Tibial nerve (tissue), 4 donors: ENCODE results near the gene ARFRP1. TPM values are rescaled to one million over a fixed set of nuclear protein-coding genes. Genes with fewer than 3 reads are reported as not detected.

Experiments
- DNase-seq, 2 donors: peaks; one replicate each; pipeline ENCODE4 v3.0.0-alpha.2; 2019; ENCODE audit warnings: low spot score in 2 of 2
- H3K27ac ChIP-seq, 4 donors: fragments of 200-600 bp; sonication (generic) in 3 of 4; one replicate each; pipeline ENCODE4 v1.5.1; 2017 to 2019; ENCODE audit warnings: mild to moderate bottlenecking in 1 of 4
- H3K27me3 ChIP-seq, 2 donors: fragments of 200-600 bp; sonication (generic) in 1 of 2; one replicate each; pipeline versions ENCODE4 v1.5.1 to v1.6.0; 2017 to 2019
- H3K36me3 ChIP-seq, 3 donors: fragments of 200-600 bp; sonication (generic); one replicate each; pipeline ENCODE4 v1.5.1; 2018 to 2019
- H3K4me1 ChIP-seq, 4 donors: fragments of 200-600 bp; sonication (generic) in 3 of 4; one replicate each; pipeline ENCODE4 v1.5.1; 2017 to 2019
- H3K4me3 ChIP-seq, 4 donors: fragments of 200-600 bp; sonication (generic) in 3 of 4; one replicate each; pipeline ENCODE4 v1.5.1; 2017 to 2019; ENCODE audit warnings: mild to moderate bottlenecking in 1 of 4, moderate library complexity in 1 of 4
- H3K9me3 ChIP-seq, 4 donors: fragments of 200-600 bp; sonication (generic) in 3 of 4; one replicate each; pipeline ENCODE4 v1.5.1; 2017 to 2019
- CTCF ChIP-seq, 5 experiments: fragments of 200-600 bp in 3 of 5; fragments of 450-650 bp in 2 of 5; sonication (generic) in 3 of 5; IDR thresholded peaks; one replicate each; pipeline ENCODE4 v1.5.1; 2016 to 2019; ENCODE audit warnings: antibody characterized with exemption in 5 of 5, mild to moderate bottlenecking in 3 of 5, moderate library complexity in 2 of 5
- EP300 ChIP-seq, 2 donors: sonication (generic); formaldehyde crosslinking; IDR thresholded peaks; one replicate each; pipeline ENCODE4 v1.6.1; 2017; ENCODE audit warnings: antibody characterized with exemption in 2 of 2, mild to moderate bottlenecking in 1 of 2
- POLR2A ChIP-seq, 2 donors: fragments of 450-650 bp; IDR thresholded peaks; one replicate each; pipeline ENCODE4 v1.6.1; 2017; ENCODE audit warnings: antibody characterized with exemption in 2 of 2, mild to moderate bottlenecking in 2 of 2, moderate library complexity in 2 of 2
- WGBS, 2 donors: methylation state at CpG; one replicate each; pipeline ENCODE4 v1.1.5; 2018; 5-methylcytosine and 5-hydroxymethylcytosine counted together
- total RNA-seq, 4 donors: library from RNA; depleted of rRNA; stranded (reverse); fragments of >200 nt; gene quantifications; one replicate each; pipeline ENCODE4 v1.1.0, GENCODE V29; 2016

ARFRP1 gene
- total RNA-seq, 4 donors from 2014 or later, result 36.9 to 71.1 (median 50.9) TPM

- TF ChIP-seq EP300 (IDR thresholded peaks at IDR 0.05), result no peak
- TF ChIP-seq CTCF (IDR thresholded peaks at IDR 0.05), result no peak
- TF ChIP-seq POLR2A (IDR thresholded peaks at IDR 0.05), result no peak
- Histone ChIP-seq H3K9me3 (no peaks in the 10 kb centered on the region), H3K4me1 (peaks cover 0 to 14% (median 0%) of the 10 kb centered on the region in 4 donors), H3K27me3 (no peaks in the 10 kb centered on the region), H3K36me3 (peaks cover 0 to 44% (median 0%) of the 10 kb centered on the region in 3 donors), H3K27ac (no peak overlapping the region), H3K4me3 (no peak overlapping the region)
- DNase-seq, result no peak
- WGBS, 2 donors, result 88 to 90% methylated on average over 11 of the region's 11 CpGs
Observed at GRCh38 chr20:63748934-63749270, 41.1 kb upstream of the ARFRP1 start.

- TF ChIP-seq CTCF (IDR thresholded peaks at IDR 0.05) (no peak), EP300 (IDR thresholded peaks at IDR 0.05) (no peak)
- peaks cover 0 to 49% (median 0%) of the 10 kb centered on the region in 3 donors for H3K36me3 ChIP-seq
- H3K4me3 ChIP-seq, result no peak overlapping the region
- H3K27me3 ChIP-seq, result no peaks in the 10 kb centered on the region
- no peak for DNase-seq
- whole genome bisulfite sequencing, 2 donors, result 66 to 75% methylated on average over 14 to 16 of the region's 20 CpGs
- no peak overlapping the region for H3K27ac ChIP-seq
- H3K9me3 ChIP-seq, result no peaks in the 10 kb centered on the region
- H3K4me1 ChIP-seq, result peaks cover 0 to 14% (median 0%) of the 10 kb centered on the region in 4 donors
Observed at GRCh38 chr20:63748070-63748933, 40.5 kb upstream of the ARFRP1 start.

GRCh38 chr20:63747622-63748069 is 39.9 kb upstream of the ARFRP1 start:
- H3K27me3 ChIP-seq, result no peaks in the 10 kb centered on the region
- 71 to 77% methylated on average over 10 to 12 of the region's 13 CpGs for WGBS, 2 donors
- H3K4me3 ChIP-seq, result no peak overlapping the region
- DNase-seq, result no peak
- H3K36me3 ChIP-seq, result peaks cover 0 to 52% (median under 1%) of the 10 kb centered on the region in 3 donors
- peaks cover 0 to 18% (median 0%) of the 10 kb centered on the region in 4 donors for H3K4me1 ChIP-seq
- TF ChIP-seq CTCF (IDR thresholded peaks at IDR 0.05) (no peak), POLR2A (IDR thresholded peaks at IDR 0.05) (no peak), EP300 (IDR thresholded peaks at IDR 0.05) (no peak)
- no peaks in the 10 kb centered on the region for H3K9me3 ChIP-seq
- no peak overlapping the region for H3K27ac ChIP-seq

GRCh38 chr20:63746751-63747315 is 39.1 kb upstream of the ARFRP1 start:
- H3K9me3 ChIP-seq, result no peaks in the 10 kb centered on the region
- no peak for DNase-seq
- no peaks in the 10 kb centered on the region for H3K27me3 ChIP-seq
- peaks cover 0 to 54% (median 4%) of the 10 kb centered on the region in 3 donors for H3K36me3 ChIP-seq
- peaks cover 0 to 26% (median 1%) of the 10 kb centered on the region in 4 donors for H3K4me1 ChIP-seq
- no peak for TF ChIP-seq POLR2A (IDR thresholded peaks at IDR 0.05)
- no peak for TF ChIP-seq EP300 (IDR thresholded peaks at IDR 0.05)
- no peak for TF ChIP-seq CTCF (IDR thresholded peaks at IDR 0.05)
- WGBS, 2 donors, result 92 to 94% methylated on average over 24 to 46 of the region's 47 CpGs
- H3K27ac ChIP-seq, result no peak overlapping the region
- H3K4me3 ChIP-seq, result no peak overlapping the region
